Vagina (tissue), 2 donors: ENCODE results near the gene GAL3ST2. TPM values are rescaled to one million over a fixed set of nuclear protein-coding genes. Genes with fewer than 3 reads are reported as not detected.

Experiments used
- DNase-seq, 2 donors: peaks; one replicate each; pipeline ENCODE4 v3.0.0-alpha.2; 2017; ENCODE audit errors: extremely low spot score in 2 of 2
- H3K27ac ChIP-seq: fragments of 200-600 bp; sonication (generic); one replicate; pipeline ENCODE4 v1.5.1; 2019
- H3K27me3 ChIP-seq: fragments of 200-600 bp; sonication (generic); one replicate; pipeline ENCODE4 v1.5.1; 2019
- H3K36me3 ChIP-seq, 2 donors: fragments of 200-600 bp; sonication (generic); one replicate each; pipeline ENCODE4 v1.5.1; 2017 to 2019
- H3K4me1 ChIP-seq: fragments of 200-600 bp; sonication (generic); one replicate; pipeline ENCODE4 v1.5.1; 2019
- H3K4me3 ChIP-seq, 2 donors: fragments of 200-600 bp; sonication (generic); 1 replicate in 1 of 2; 2 replicates in 1 of 2; pipeline ENCODE4 v1.5.1; 2016 to 2019
- H3K9me3 ChIP-seq: fragments of 200-600 bp; sonication (generic); one replicate; pipeline ENCODE4 v1.5.1; 2019
- CTCF ChIP-seq, 3 experiments: fragments of 450-650 bp in 2 of 3; fragments of 200-600 bp in 1 of 3; sonication (generic) in 1 of 3; IDR thresholded peaks; one replicate each; pipeline ENCODE4 v1.5.1; 2017 to 2019; ENCODE audit warnings: antibody characterized with exemption in 3 of 3, mild to moderate bottlenecking in 2 of 3, moderate library complexity in 2 of 3
- POLR2A ChIP-seq, 2 donors: fragments of 450-650 bp; IDR thresholded peaks; one replicate each; pipeline ENCODE4 v1.6.1; 2017; ENCODE audit warnings: antibody characterized with exemption in 2 of 2, mild to moderate bottlenecking in 2 of 2, moderate library complexity in 2 of 2
- POLR2AphosphoS5 ChIP-seq, 2 donors: sonication (generic); formaldehyde crosslinking; IDR thresholded peaks; one replicate each; pipeline ENCODE4 v1.9.0; 2017; ENCODE audit warnings: antibody characterized with exemption in 2 of 2, mild to moderate bottlenecking in 2 of 2, low read depth in 1 of 2; ENCODE audit not compliant: insufficient read depth in 1 of 2
- intact Hi-C: fragments of 100-400 bp; cut with DNase I; formaldehyde crosslinking; loops from one replicate; pipeline ENCODE4 v1.15.1; 2023
- total RNA-seq: library from RNA; depleted of rRNA; stranded (reverse); fragments of >200 nt; gene quantifications from one replicate; pipeline ENCODE4 v1.2.3, GENCODE V29; 2016

GAL3ST2 gene
- total RNA-seq, 1 donor from 2014 or later = 0.98 TPM

DNA sequence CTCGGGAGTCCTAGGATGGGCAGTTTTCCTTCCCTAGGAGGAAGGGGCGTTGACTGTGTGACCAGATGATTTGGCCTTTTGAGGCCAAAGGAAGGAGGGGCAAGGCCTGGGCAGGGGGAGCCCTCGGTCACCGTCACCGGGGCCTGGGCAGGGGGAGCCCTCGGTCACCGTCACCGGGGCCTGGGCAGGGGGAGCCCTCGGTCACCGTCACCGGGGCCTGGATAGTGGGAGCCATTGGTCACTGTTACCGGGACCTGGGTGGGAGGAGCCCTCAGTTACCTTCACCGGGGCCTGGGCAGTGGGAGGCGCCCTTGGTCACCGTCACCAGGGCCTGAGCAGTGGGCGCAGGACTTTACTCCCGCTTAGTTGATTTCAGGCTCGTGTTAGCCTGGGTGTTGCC, 24.8 kb upstream of the GAL3ST2 start:
- no peaks in the 10 kb centered on the region for H3K9me3 ChIP-seq
- no peak for DNase-seq
- H3K36me3 ChIP-seq = peaks cover 0 to 51% of the 10 kb centered on the region in 2 donors
- no peak overlapping the region for H3K27ac ChIP-seq
- no peaks in the 10 kb centered on the region for H3K4me1 ChIP-seq
- TF ChIP-seq CTCF (IDR thresholded peaks at IDR 0.05) = no peak
- intact Hi-C loops = no loop called here
- H3K27me3 ChIP-seq = no peaks in the 10 kb centered on the region
- no peak overlapping the region for H3K4me3 ChIP-seq

DNA sequence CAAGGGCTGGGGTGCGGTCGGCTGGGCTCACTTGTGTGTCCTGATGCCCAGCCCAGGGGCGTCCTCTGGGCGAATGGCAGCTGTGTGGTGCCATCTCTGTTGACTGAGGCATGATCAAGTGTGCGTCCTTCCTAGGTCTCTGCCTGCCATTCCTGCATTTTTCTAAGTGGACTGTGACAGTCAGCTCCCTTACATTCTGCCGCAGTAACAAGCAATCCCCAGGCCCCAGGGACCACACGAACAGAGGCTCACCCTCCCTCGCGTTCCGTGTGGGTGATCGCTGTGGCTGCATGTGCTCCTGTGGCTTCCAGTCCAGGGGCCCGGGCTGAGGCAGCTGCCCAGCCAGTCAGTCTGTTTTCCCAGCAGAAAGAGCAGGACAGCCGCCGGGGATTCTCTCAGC, 24.4 kb upstream of the GAL3ST2 start:
- Histone ChIP-seq H3K27ac (no peak overlapping the region), H3K36me3 (peaks cover 0 to 51% of the 10 kb centered on the region in 2 donors), H3K9me3 (no peaks in the 10 kb centered on the region), H3K4me3 (no peak overlapping the region), H3K27me3 (no peaks in the 10 kb centered on the region), H3K4me1 (no peaks in the 10 kb centered on the region)
- TF ChIP-seq POLR2A (IDR thresholded peaks at IDR 0.05) = no peak
- TF ChIP-seq POLR2AphosphoS5 (IDR thresholded peaks at IDR 0.05; ENCODE audit: insufficient read depth in 1 of 2, low read depth in 1 of 2) = no peak
- no peak for TF ChIP-seq CTCF (IDR thresholded peaks at IDR 0.05)
- intact Hi-C loops = no loop called here
- DNase-seq = no peak

GRCh38 chr2:241752689-241753276, 23.8 kb upstream of the GAL3ST2 start:
- H3K4me1 ChIP-seq = no peaks in the 10 kb centered on the region
- TF ChIP-seq POLR2AphosphoS5 (IDR thresholded peaks at IDR 0.05; ENCODE audit: insufficient read depth in 1 of 2, low read depth in 1 of 2) (no peak), POLR2A (IDR thresholded peaks at IDR 0.05) (no peak), CTCF (IDR thresholded peaks at IDR 0.05) (no peak)
- no peak overlapping the region for H3K4me3 ChIP-seq
- H3K27ac ChIP-seq = no peak overlapping the region
- intact Hi-C loops = no loop called here
- no peaks in the 10 kb centered on the region for H3K9me3 ChIP-seq
- no peaks in the 10 kb centered on the region for H3K27me3 ChIP-seq
- peaks cover 0 to 51% of the 10 kb centered on the region in 2 donors for H3K36me3 ChIP-seq
- DNase-seq = no peak

DNA sequence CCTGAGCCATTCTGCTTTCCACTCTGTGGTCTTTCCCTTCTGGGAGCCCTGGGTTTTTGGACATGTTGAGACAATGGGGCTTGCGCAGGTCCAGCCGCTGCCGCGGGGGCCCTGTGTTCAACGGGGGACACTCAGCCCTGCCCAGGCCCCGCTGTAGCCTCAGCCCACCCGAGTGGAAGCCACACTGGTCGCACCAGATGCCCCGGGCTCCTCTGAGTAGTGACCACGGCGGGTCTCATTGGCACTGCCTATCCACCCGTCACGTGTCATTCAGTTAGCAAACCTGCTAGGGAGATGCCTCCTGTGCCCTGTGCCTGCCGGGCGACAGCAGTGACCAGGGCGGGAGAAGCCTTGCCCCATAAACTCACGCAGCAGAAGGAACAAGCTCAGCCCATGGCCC, 23.1 kb upstream of the GAL3ST2 start:
- TF ChIP-seq POLR2A (IDR thresholded peaks at IDR 0.05) (no peak), POLR2AphosphoS5 (IDR thresholded peaks at IDR 0.05; ENCODE audit: insufficient read depth in 1 of 2, low read depth in 1 of 2) (no peak)
- intact Hi-C loops = no loop called here
- H3K36me3 ChIP-seq = peaks cover 0 to 49% of the 10 kb centered on the region in 2 donors
- no peak overlapping the region for H3K27ac ChIP-seq
- no peak overlapping the region for H3K4me3 ChIP-seq
- no peaks in the 10 kb centered on the region for H3K4me1 ChIP-seq
- no peaks in the 10 kb centered on the region for H3K27me3 ChIP-seq
- no peak for DNase-seq
- no peaks in the 10 kb centered on the region for H3K9me3 ChIP-seq

- Histone ChIP-seq H3K27ac (no peak overlapping the region), H3K27me3 (no peaks in the 10 kb centered on the region), H3K36me3 (peaks cover 0 to 44% of the 10 kb centered on the region in 2 donors), H3K4me3 (no peak overlapping the region), H3K9me3 (no peaks in the 10 kb centered on the region), H3K4me1 (no peaks in the 10 kb centered on the region)
- DNase-seq = no peak
- TF ChIP-seq CTCF (IDR thresholded peaks at IDR 0.05) (no peak), POLR2A (IDR thresholded peaks at IDR 0.05) (no peak), POLR2AphosphoS5 (IDR thresholded peaks at IDR 0.05; ENCODE audit: insufficient read depth in 1 of 2, low read depth in 1 of 2) (no peak)
- intact Hi-C loops = no loop called here
Measured at GRCh38 chr2:241754042-241754441, 22.6 kb upstream of the GAL3ST2 start.
